GM19455 (cell line): ENCODE data around the gene CELSR2.
A peak's percentile ranks its signal among the peaks of the same experiment; 100 is the strongest.

Experiments
- ATAC-seq: cut with Tn5 transposase; IDR thresholded peaks from one replicate; pipeline ENCODE4 v1.9.1; 2021; ENCODE audit not compliant: unreplicated experiment

CELSR2 gene

DNA sequence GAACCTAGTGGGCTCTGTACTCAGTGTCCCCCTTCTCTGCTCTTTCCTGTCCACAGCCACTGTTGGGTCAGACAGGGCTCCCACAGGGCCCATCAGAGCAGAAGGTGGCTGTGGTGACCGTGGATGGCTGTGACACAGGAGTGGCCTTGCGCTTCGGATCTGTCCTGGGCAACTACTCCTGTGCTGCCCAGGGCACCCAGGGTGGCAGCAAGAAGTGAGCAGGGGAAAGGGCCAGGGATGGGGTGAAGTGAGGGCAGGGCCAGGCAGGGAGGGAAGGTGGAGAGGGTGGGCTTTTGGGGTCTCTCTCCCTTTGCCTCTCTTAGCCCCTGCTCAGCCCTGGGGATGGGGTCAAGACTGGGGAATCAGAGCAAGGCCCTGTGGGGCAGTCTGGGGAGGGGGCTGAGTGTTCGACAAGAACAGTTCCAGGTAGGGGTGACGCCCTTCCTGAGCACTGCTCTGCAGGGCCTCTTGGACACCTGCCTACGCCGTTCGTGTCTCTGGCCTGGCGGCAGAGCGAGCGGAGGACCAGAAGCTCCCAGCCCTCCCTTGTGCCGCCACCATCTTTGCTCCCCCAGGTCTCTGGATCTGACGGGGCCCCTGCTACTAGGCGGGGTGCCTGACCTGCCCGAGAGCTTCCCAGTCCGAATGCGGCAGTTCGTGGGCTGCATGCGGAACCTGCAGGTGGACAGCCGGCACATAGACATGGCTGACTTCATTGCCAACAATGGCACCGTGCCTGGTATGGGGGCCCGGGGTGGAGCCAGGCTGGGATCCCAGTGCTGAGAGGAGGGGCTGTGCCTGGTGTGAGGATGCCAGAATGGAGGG lies 13.1 kb downstream of the CELSR2 start:
- no peak for ATAC-seq

DNA sequence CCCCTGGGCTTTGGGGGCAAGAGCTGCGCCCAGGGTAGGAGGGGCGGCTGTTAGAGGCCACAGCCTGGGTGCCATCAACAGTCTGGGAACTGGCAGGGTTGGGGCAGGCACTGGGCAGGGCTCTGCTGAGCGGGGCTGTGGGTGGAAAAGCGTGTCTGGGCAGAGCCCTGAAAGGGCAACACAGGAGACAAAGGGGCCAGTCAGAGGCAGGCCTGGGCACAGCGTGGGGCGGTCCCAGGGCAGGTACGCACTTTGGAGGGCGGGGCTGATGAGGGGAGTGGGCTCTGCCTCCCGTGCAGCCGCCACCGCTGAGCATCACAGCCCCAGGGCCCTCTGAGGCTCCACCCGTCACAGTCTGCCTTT lies 13.9 kb downstream of the CELSR2 start:
- ATAC-seq, result no peak

- peak; percentile 84 for ATAC-seq
Measured at GRCh38 chr1:109263597-109264378, 14.4 kb downstream of the CELSR2 start.

DNA sequence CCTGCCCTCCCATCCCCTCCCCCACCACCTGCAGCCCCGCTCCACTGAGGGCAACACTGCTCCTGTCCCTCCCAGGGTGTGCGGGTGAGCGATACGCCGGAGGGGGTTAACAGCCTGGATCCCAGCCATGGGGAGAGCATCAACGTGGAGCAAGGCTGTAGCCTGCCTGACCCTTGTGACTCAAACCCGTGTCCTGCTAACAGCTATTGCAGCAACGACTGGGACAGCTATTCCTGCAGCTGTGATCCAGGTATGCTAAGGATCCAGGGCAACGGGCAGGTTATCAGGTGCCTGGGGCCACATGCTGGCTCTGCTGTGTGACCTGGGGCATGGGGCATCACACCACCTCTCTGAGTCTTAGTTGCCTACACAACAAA lies 15.0 kb downstream of the CELSR2 start:
- no peak for ATAC-seq

DNA sequence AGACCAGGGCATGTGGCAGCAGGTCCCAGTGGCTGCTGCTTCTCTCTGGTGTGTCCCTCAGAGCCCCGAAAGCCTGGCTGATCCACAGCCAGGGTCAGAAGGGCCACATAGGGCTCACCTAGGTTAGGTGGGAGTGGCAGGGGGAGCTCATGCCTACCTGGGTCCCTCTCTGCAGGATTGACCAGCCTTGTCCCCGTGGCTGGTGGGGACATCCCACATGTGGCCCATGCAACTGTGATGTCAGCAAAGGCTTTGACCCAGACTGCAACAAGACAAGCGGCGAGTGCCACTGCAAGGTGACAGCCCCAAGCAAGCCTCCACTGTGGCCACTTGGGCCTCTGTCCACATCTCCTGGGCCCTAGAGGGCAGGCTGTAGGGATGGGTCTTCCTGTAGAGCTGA lies 15.7 kb downstream of the CELSR2 start:
- no peak for ATAC-seq

- ATAC-seq, result no peak
Measured at GRCh38 chr1:109265741-109266330, 16.5 kb downstream of the CELSR2 start.

DNA sequence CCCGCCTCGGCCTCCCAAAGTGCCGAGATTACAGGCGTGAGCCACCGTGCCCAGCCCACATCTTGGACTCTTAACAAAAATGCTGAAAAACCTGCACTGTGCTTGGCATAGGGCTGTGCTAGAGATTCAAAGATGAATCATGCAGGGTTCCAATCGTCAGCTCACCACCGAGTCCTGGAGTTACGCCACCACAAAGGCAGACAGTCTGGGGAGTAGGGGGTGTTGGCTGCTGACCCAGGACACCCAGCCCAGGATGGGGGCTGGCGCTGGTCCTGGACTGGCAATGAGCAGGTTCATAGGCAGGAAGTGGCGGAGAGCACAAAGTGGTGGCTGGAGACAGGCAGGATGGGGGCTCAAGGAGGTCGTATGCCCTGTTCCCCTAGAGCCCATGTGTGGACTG lies 17.6 kb downstream of the CELSR2 start:
- no peak for ATAC-seq

DNA sequence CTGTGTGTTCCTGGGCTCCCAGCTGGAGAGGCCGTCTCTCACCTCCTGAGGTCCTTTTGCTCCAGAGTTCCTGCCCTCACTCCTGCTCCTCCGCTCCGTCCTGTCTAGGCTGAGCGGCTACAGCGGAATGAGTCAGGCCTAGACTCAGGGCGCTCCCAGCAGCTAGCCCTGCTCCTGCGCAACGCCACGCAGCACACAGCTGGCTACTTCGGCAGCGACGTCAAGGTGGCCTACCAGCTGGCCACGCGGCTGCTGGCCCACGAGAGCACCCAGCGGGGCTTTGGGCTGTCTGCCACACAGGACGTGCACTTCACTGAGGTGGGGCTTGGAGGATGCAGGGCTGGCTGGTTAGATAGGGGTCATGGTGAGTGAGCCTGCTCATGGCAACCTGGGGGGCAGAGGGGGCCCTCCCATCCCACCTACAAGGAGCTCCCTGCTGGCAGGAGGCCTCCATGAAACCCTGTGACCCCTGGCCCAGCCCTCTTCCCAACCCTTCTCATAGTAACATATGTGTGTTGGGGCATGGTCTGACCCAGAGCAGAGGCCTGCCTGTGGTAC lies 18.5 kb downstream of the CELSR2 start:
- no peak for ATAC-seq

GRCh38 chr1:109268431-109269211 lies 19.3 kb downstream of the CELSR2 start:
- ATAC-seq, result no peak

DNA sequence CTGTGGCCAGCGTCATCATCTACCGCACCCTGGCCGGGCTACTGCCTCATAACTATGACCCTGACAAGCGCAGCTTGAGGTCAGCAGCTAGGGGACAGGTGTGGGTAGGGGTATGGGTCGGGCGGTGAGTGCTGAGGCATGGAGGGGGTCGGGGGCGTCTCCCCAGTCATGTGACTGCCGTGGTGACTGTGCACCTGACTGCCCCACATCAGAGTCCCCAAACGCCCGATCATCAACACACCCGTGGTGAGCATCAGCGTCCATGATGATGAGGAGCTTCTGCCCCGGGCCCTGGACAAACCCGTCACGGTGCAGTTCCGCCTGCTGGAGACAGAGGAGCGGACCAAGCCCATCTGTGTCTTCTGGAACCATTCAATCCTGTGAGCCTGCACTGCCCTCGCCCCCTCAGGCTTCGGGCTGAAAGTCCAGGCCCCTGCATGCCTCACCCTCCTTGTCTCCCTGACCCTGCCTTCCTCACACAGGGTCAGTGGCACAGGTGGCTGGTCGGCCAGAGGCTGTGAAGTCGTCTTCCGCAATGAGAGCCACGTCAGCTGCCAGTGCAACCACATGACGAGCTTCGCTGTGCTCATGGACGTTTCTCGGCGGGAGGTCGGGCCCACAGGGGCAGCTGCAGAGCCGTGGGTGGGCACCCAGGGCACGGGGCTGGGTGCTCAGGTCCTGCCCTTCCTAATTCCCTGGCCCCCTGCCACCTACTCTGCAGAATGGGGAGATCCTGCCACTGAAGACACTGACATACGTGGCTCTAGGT lies 20.1 kb downstream of the CELSR2 start:
- no peak for ATAC-seq

GRCh38 chr1:109269981-109270622 lies 20.8 kb downstream of the CELSR2 start:
- no peak for ATAC-seq

DNA sequence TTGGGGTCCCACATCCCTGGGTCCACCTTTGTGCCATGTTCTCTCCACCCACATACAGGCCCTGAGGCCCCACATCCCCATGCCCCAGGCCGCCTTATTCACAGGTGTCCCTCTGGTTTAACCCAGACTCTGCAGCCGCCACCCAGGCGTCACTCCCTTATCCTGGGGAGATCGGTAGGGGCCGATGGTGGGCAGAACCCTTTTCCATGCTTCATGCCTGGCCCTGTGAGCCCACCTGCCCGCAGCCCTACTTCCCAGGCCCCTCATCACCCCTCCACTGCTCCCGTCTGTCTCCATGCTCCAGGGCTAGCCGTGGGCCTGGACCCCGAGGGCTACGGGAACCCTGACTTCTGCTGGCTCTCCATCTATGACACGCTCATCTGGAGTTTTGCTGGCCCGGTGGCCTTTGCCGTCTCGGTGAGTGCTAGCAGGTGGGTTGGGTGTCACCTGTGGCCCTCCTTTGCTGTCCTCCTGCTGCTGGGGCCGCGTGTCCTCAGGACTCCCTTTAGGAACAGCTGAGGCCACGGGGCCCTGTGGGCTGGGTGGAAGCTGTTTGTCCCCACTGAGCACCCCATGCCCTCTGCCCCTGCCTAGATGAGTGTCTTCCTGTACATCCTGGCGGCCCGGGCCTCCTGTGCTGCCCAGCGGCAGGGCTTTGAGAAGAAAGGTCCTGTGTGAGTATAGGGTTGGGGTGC lies 21.4 kb downstream of the CELSR2 start:
- ATAC-seq, result no peak

DNA sequence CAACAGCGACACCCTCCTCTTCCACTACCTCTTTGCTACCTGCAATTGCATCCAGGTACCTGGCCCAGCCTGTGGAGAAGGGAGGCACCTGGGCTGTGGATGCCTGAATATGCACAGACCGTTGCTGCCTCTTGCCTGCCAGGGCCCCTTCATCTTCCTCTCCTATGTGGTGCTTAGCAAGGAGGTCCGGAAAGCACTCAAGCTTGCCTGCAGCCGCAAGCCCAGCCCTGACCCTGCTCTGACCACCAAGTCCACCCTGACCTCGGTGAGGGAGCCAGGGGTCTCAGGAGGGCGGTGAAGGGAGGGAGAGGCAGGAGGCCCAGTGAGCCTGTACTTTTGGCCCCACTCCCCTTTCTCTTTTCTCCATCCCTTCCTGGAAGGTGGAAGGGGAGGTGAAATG lies 22.1 kb downstream of the CELSR2 start:
- no peak for ATAC-seq

DNA sequence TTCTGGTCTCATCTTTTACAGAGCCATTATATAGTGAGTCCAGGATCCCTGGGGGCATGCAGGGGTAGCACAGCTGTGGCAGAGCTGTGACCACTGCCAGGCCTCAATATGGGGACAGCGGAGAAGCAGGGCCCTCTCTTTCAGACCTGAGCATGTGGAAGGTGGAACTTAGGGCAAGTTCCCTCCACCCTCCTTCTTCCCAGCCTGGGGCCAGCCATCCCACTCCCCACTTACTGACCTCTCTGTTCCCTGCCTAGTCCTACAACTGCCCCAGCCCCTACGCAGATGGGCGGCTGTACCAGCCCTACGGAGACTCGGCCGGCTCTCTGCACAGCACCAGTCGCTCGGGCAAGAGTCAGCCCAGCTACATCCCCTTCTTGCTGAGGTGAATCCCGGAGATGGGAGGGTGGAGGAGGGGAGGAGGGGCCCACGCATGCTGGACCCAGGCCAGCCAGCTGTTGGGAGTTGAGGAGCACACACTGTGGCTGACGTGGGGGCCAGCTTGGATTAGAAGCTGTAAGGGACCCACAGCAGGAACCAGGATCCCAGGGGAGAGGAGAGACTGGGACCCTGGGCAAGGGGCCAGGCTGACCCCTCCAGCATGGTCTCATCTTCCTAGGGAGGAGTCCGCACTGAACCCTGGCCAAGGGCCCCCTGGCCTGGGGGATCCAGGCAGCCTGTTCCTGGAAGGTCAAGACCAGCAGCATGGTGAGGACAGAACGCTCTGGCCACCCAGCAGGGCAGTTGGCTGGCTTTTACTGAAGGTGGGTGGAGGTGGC lies 22.9 kb downstream of the CELSR2 start:
- no peak for ATAC-seq

DNA sequence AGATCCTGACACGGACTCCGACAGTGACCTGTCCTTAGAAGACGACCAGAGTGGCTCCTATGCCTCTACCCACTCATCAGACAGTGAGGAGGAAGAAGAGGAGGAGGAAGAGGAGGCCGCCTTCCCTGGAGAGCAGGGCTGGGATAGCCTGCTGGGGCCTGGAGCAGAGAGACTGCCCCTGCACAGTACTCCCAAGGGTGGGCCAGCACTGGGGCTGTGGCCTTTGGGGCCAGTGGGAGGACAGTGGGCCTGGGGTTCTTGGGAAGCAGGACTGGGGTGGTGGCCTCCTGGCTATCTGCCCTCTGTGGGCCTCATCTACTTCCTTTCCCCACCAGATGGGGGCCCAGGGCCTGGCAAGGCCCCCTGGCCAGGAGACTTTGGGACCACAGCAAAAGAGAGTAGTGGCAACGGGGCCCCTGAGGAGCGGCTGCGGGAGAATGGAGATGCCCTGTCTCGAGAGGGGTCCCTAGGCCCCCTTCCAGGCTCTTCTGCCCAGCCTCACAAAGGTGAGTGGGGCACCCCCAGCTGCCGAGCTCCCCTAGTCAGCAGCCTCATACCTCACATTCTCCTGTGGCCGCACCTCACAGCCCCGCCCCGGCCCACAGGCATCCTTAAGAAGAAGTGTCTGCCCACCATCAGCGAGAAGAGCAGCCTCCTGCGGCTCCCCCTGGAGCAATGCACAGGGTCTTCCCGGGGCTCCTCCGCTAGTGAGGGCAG lies 23.6 kb downstream of the CELSR2 start:
- no peak for ATAC-seq

- no peak for ATAC-seq
Measured at GRCh38 chr1:109273570-109274288, 24.4 kb downstream of the CELSR2 start.
